Panc1 (cell line): ENCODE data around the gene ATRNL1. TPM values are rescaled to one million over a fixed set of nuclear protein-coding genes. Genes with fewer than 3 reads are reported as not detected.

Experiments
- ATAC-seq: fragments of 200-7000 bp; cut with Tn5 transposase; 2 replicates; pipeline ENCODE4 v1.9.1; 2020; ENCODE audit warnings: mild to moderate bottlenecking, moderate library complexity
- BruUV-seq: library from RNA; stranded (reverse); fragments of 400-500 nt; replicated peaks from 2 replicates; lab custom pipeline; 2021; lab: Mats Ljungman, UMichigan
- CTCF ChIA-PET: fragments of 300-600 bp; sonication (Branson Sonifier 250); formaldehyde crosslinking; loops from one replicate; lab custom pipeline; 2022; ENCODE audit warnings: antibody characterized with exemption; lab: Charles Lee
- POLR2A ChIA-PET: fragments of 300-600 bp; sonication (Branson Sonifier 250); formaldehyde crosslinking; loops from one replicate; lab custom pipeline; 2022; ENCODE audit warnings: antibody characterized with exemption; lab: Charles Lee
- DNase-seq: peaks from one replicate; pipeline ENCODE4 v3.0.0-alpha.2; 2010; ENCODE audit warnings: low read depth, low spot score
- H3K27ac ChIP-seq: 2 replicates; pipeline ENCODE4 v1.5.1; 2011; ENCODE audit warnings: mild to moderate bottlenecking, low read length, inconsistent platforms
- H3K27me3 ChIP-seq: fragments of 200-500 bp; sonication (Bioruptor generic); 2 replicates; pipeline ENCODE4 v1.6.0; 2014; ENCODE audit warnings: low read length, inconsistent platforms; ENCODE audit not compliant: control insufficient read depth, insufficient read depth
- H3K36me3 ChIP-seq: fragments of 200-500 bp; sonication (Bioruptor generic); 2 replicates; pipeline ENCODE4 v1.5.1; 2014; ENCODE audit warnings: inconsistent platforms, mild to moderate bottlenecking, low read length, moderate library complexity; ENCODE audit not compliant: control insufficient read depth, insufficient read depth
- H3K4me1 ChIP-seq: 2 replicates; pipeline ENCODE4 v1.5.1; 2011; ENCODE audit warnings: inconsistent platforms, mild to moderate bottlenecking, low read length, moderate library complexity; ENCODE audit not compliant: control insufficient read depth, insufficient read depth
- H3K4me3 ChIP-seq, 2 experiments: 2 replicates each; pipeline ENCODE4 v1.5.1; 2011 to 2012; ENCODE audit warnings: low read depth in 2 of 2, low read length in 2 of 2, mild to moderate bottlenecking in 2 of 2, inconsistent platforms in 1 of 2, moderate library complexity in 1 of 2
- H3K9me3 ChIP-seq: fragments of 200-500 bp; sonication (Bioruptor generic); 2 replicates; pipeline ENCODE4 v1.5.1; 2014; ENCODE audit warnings: low read depth, mild to moderate bottlenecking, inconsistent platforms, low read length, moderate library complexity; ENCODE audit not compliant: control insufficient read depth, insufficient read depth
- CTCF ChIP-seq: fragments of 450-650 bp; IDR thresholded peaks from 2 replicates; pipeline ENCODE4 v1.5.1; 2017; ENCODE audit warnings: mild to moderate bottlenecking
- POLR2AphosphoS5 ChIP-seq: IDR thresholded peaks from 2 replicates; pipeline ENCODE4 v1.6.1; 2012; ENCODE audit warnings: mild to moderate bottlenecking, low read depth, low read length, moderate library complexity
- SIN3A ChIP-seq: IDR thresholded peaks from 2 replicates; pipeline ENCODE4 v1.6.1; 2012; ENCODE audit warnings: low read depth, mild to moderate bottlenecking, low read length, moderate library complexity, borderline replicate concordance; ENCODE audit not compliant: insufficient read depth
- TCF7L2 ChIP-seq: IDR thresholded peaks from 2 replicates; pipeline ENCODE4 v1.6.1; 2011; ENCODE audit warnings: mild to moderate bottlenecking, low read depth, low read length, inconsistent platforms
- in situ Hi-C: cut with HindIII; loops from 2 replicates; pipeline ENCODE4 v1.10.0; 2016; ENCODE audit warnings: low sequenced_read_pairs, low pct_unique_long_range_greater_than_20kb
- intact Hi-C: fragments of 100-400 bp; cut with micrococcal nuclease; formaldehyde crosslinking; loops from one replicate; pipeline ENCODE4 v1.10.0; 2022; ENCODE audit not compliant: unreplicated experiment
- total RNA-seq: library from RNA; stranded (reverse); gene quantifications from one replicate; pipeline ENCODE4 v1.2.1, GENCODE V29; 2021; ENCODE audit not compliant: unreplicated experiment
- TF ChIP-seq, protein P1 (sequence below), 2 experiments: IDR thresholded peaks; 2 replicates each; pipeline ENCODE4 v1.6.1; 2011 to 2012; ENCODE audit warnings: low read depth in 2 of 2, control low read depth in 1 of 2, low read length in 1 of 2, mild to moderate bottlenecking in 1 of 2, moderate library complexity in 1 of 2; ENCODE audit not compliant: insufficient read depth in 1 of 2

Gene ATRNL1
- total RNA-seq, 1 experiment from 2014 or later = 17.1 TPM

- Histone ChIP-seq H3K4me1 (no peaks in the 10 kb centered on the region), H3K36me3 (no peaks in the 10 kb centered on the region), H3K9me3 (no peaks in the 10 kb centered on the region), H3K27me3 (no peaks in the 10 kb centered on the region; the same call in 1 of the 2 replicates), H3K27ac (no peak overlapping the region), H3K4me3 (no peak overlapping the region)
- in situ Hi-C loops (no loop called here), intact Hi-C loops (no loop called here)
- BruUV-seq = no TSS peak
- TF ChIP-seq SIN3A (no peak), TCF7L2 (no peak), CTCF (no peak), POLR2AphosphoS5 (no peak)
- TF ChIP-seq, protein P1, sequence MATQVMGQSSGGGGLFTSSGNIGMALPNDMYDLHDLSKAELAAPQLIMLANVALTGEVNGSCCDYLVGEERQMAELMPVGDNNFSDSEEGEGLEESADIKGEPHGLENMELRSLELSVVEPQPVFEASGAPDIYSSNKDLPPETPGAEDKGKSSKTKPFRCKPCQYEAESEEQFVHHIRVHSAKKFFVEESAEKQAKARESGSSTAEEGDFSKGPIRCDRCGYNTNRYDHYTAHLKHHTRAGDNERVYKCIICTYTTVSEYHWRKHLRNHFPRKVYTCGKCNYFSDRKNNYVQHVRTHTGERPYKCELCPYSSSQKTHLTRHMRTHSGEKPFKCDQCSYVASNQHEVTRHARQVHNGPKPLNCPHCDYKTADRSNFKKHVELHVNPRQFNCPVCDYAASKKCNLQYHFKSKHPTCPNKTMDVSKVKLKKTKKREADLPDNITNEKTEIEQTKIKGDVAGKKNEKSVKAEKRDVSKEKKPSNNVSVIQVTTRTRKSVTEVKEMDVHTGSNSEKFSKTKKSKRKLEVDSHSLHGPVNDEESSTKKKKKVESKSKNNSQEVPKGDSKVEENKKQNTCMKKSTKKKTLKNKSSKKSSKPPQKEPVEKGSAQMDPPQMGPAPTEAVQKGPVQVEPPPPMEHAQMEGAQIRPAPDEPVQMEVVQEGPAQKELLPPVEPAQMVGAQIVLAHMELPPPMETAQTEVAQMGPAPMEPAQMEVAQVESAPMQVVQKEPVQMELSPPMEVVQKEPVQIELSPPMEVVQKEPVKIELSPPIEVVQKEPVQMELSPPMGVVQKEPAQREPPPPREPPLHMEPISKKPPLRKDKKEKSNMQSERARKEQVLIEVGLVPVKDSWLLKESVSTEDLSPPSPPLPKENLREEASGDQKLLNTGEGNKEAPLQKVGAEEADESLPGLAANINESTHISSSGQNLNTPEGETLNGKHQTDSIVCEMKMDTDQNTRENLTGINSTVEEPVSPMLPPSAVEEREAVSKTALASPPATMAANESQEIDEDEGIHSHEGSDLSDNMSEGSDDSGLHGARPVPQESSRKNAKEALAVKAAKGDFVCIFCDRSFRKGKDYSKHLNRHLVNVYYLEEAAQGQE (IDR thresholded peaks at IDR 0.05; ENCODE audit: insufficient read depth in 1 of 2, low read depth in 2 of 2, low read length in 1 of 2) = no peak
- ATAC-seq (no peak), DNase-seq (no peak)
- ChIA-PET CTCF (no interaction called here), POLR2A (no interaction called here)
Observed at GRCh38 chr10:115975506-115975905, 882.3 kb downstream of the ATRNL1 start.

DNA sequence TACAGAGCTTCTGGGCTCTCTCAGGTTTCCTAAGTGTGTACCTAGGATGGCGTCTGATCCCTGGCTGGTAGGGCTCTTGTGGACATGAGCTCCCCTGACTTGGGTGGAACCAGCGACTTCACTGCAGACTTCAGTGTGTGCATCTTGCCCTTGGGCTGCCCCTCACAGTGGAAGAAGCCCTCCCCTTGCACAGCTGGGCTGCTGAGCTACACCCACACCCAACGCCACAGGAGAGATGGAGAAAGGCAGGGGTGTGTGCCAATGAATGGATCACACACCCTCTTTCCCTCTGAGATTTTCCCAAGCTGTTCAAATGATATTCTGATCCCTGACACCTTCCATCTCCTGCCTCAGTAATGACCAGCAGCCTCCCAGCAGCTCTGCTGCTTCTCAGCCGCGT lies 883.2 kb downstream of the ATRNL1 start:
- DNase-seq (no peak), ATAC-seq (no peak)
- intact Hi-C loops (no loop called here), in situ Hi-C loops (no loop called here)
- CTCF ChIA-PET = no interaction called here
- Histone ChIP-seq H3K4me1 (no peaks in the 10 kb centered on the region), H3K36me3 (no peaks in the 10 kb centered on the region), H3K27me3 (no peaks in the 10 kb centered on the region; the same call in 1 of the 2 replicates), H3K27ac (no peak overlapping the region), H3K9me3 (no peaks in the 10 kb centered on the region), H3K4me3 (no peak overlapping the region)
- POLR2A ChIA-PET = no interaction called here
- no TSS peak for BruUV-seq
- TF ChIP-seq, protein P1 (IDR thresholded peaks at IDR 0.05; ENCODE audit: insufficient read depth in 1 of 2, low read depth in 2 of 2, low read length in 1 of 2) = no peak
- TF ChIP-seq SIN3A (no peak), POLR2AphosphoS5 (no peak), CTCF (no peak), TCF7L2 (no peak)
